ENCODE measurements around the gene FBXO10. TPM values are rescaled to one million over a fixed set of nuclear protein-coding genes. Genes with fewer than 3 reads are reported as not detected.
"Not testable (repeated sequence)": the region's sequence is repeated elsewhere in the genome, so short reads cannot be mapped to it uniquely, and the experiment has no call there.

Gene FBXO10
- total and polyA plus RNA-seq, 11 donors = 2.4 to 9.8 (median 6.7) TPM

DNA sequence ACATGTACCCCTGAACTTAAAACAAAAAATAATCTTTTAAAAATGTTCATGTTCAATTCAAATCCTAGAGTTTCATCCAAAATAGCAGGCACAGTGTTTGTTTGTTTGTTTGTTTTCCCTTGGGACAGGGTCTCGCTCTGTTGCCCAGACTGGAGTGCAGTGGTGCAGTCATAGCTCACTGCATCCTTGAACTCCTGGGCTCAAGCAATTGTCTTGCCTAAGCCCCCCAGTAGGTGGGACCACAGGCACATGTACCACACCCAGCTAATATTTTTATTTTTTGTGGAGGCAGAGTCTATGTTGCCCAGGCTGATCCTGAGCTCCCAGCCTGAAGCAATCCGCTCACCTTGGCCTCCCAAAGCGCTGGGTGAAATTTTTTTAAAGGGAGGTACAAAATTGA, 95.4 kb downstream of the FBXO10 start:
- no peak for ATAC-seq

DNA sequence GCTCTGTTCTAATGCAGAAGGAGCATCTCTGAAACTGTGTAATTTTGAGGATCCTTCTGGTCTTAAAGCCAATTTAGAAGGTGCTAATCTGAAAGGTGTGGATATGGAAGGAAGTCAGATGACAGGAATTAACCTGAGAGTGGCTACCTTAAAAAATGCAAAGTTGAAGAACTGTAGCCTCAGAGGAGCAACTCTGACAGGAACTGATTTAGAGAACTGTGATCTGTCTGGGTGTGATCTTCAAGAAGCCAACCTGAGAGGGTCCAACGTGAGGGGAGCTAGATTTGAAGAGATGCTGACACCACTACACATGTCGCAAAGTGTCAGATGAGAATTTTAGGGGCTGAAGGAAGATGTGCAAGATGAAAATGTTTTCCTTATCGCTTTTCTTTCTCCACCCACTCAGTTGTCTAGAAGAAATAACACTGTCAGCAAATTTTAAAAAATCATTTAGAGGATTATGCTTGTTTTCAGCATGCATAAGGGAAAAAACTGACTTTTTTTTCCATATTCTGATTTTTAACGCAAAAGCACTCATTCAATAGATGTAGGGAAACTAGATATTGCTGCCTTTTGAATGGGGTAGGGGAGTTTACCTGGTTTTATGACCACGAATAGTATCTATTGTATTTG, 98.1 kb downstream of the FBXO10 start:
- 61 to 69% (median 63%) methylated on average over 5 of the region's 5 CpGs for WGBS, 4 donors

More for the DNA sequence above, 95.4 kb downstream of the FBXO10 start:
- TF ChIP-seq POLR2A (IDR thresholded peaks at IDR 0.05) (no peak), CTCF (IDR thresholded peaks at IDR 0.05) (no peak)
- peaks cover 0 to 6% (median 5%) of the 10 kb centered on the region in 12 donors for H3K4me1 ChIP-seq
- no peaks in the 10 kb centered on the region for H3K9me3 ChIP-seq
- 80 to 86% (median 84%) methylated on average over 3 of the region's 3 CpGs for whole genome bisulfite sequencing, 4 donors
- H3K27me3 ChIP-seq = peaks cover 0 to 17% (median 0%) of the 10 kb centered on the region in 9 donors
- no peaks in the 10 kb centered on the region for H3K36me3 ChIP-seq
- H3K4me3 ChIP-seq = no peak overlapping the region
- DNase-seq = no peak
- intact Hi-C loops (cut with DNase I) = loop anchor here in 6 of 10 donors (10.0 kb wide), 4 partner anchors 94 to 954 kb away; partner anchors contain the start of genes FBXO10 (in 3 of the 6) and TRMT10B (in 1 of the 6)
- no peak overlapping the region for H3K27ac ChIP-seq

DNA sequence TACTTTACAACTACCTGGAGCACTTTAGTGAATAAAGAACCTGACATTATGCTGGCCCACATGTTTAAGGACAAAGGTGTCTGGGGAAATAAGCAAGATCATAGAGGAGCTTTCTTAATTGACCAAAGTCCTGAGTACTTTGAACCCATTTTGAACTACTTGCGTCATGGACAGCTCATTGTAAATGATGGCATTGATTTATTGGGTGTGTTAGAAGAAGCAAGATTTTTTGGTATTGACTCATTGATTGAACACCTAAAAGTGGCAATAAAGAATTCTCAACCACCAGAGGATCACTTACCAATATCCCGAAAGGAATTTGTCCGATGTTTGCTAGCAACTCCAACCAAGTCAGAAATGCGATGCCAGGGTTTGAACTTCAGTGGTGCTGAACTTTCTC, 98.7 kb downstream of the FBXO10 start:
- DNase-seq; H3K4me1 ChIP-seq; intact Hi-C loops (cut with DNase I); H3K4me3 ChIP-seq; H3K27ac ChIP-seq; ATAC-seq; H3K36me3 ChIP-seq: not testable (repeated sequence)
- Histone ChIP-seq H3K9me3 (peaks cover 0 to 19% (median 9%) of the 10 kb centered on the region in 12 donors), H3K27me3 (peaks cover 0 to 17% (median 0%) of the 10 kb centered on the region in 9 donors)
- WGBS, 4 donors = 88 to 95% (median 92%) methylated on average over 4 of the region's 4 CpGs

More for the DNA sequence above, 98.1 kb downstream of the FBXO10 start:
- intact Hi-C loops (cut with DNase I); H3K4me3 ChIP-seq; DNase-seq; ATAC-seq; H3K36me3 ChIP-seq; H3K4me1 ChIP-seq; H3K27ac ChIP-seq: not testable (repeated sequence)
- H3K27me3 ChIP-seq = peaks cover 0 to 17% (median 0%) of the 10 kb centered on the region in 9 donors
- H3K9me3 ChIP-seq = peaks cover 0 to 19% (median 9%) of the 10 kb centered on the region in 12 donors

DNA sequence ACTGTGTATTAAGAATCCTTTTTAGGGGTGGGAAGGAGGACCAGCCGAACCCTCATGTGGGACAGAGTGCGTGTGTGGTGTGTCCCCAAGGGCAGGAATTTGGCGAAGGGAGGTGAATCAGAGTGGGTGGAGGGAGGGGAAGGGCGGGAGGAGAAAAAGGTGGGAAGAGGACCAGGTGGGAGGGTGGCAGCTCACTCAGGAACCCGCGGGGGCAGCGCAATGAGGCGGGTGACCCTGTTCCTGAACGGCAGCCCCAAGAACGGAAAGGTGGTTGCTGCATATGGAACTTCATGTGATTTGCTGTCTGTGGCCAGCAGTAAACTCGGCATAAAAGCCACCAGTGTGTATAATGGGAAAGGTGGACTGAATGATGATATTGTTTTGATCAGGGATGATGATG, 99.2 kb downstream of the FBXO10 start:
- TF ChIP-seq POLR2A (IDR thresholded peaks at IDR 0.05) (no peak), CTCF (IDR thresholded peaks at IDR 0.05) (no peak)
- peaks cover 0 to 10% (median 1%) of the 10 kb centered on the region in 12 donors for H3K4me1 ChIP-seq
- WGBS, 4 donors = 73 to 78% (median 75%) methylated on average over 11 of the region's 11 CpGs
- no peaks in the 10 kb centered on the region for H3K36me3 ChIP-seq
- H3K27ac ChIP-seq = no peak overlapping the region
- ATAC-seq (no peak), DNase-seq (no peak)
- intact Hi-C loops (cut with DNase I) = no loop called here
- no peak overlapping the region for H3K4me3 ChIP-seq
- peaks cover 0 to 19% (median 9%) of the 10 kb centered on the region in 12 donors for H3K9me3 ChIP-seq
- peaks cover 0 to 17% (median 0%) of the 10 kb centered on the region in 9 donors for H3K27me3 ChIP-seq

DNA sequence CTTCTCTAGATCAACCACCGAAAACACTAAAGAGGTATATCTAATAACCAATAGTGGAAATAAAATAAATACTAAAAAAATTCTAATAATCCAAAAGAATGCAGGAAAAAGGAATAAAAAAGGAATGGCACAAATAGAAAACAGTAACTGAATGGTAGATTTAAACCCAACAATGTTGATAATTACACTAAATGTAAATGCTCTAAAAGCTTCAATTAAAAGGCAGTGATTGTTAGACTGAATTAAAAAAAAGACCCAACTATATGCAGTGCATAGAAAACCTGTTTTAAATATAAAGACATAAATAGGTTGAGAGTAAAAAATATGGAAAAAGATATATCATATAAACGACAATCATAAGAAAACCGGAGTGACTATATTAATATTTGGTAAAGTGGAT, 101.7 kb downstream of the FBXO10 start:
- WGBS, 4 donors = 73 to 96% (median 94%) methylated on average over 3 of the region's 3 CpGs
- intact Hi-C loops (cut with DNase I) = no loop called here
- DNase-seq (no peak), ATAC-seq (no peak)
- H3K4me1 ChIP-seq = peaks cover 0 to 12% (median 4%) of the 10 kb centered on the region in 12 donors
- no peak overlapping the region for H3K27ac ChIP-seq
- TF ChIP-seq POLR2A (IDR thresholded peaks at IDR 0.05) = no peak
- no peak for TF ChIP-seq CTCF (IDR thresholded peaks at IDR 0.05)
- H3K4me3 ChIP-seq = no peak overlapping the region
- H3K27me3 ChIP-seq = peaks cover 0 to 5% (median 0%) of the 10 kb centered on the region in 9 donors
- peaks cover 0 to 19% (median 9%) of the 10 kb centered on the region in 12 donors for H3K9me3 ChIP-seq
- no peaks in the 10 kb centered on the region for H3K36me3 ChIP-seq

- H3K4me1 ChIP-seq = peaks cover 0 to 12% (median 4%) of the 10 kb centered on the region in 12 donors
- ATAC-seq; H3K27ac ChIP-seq; H3K27me3 ChIP-seq; H3K36me3 ChIP-seq; H3K4me3 ChIP-seq; DNase-seq; intact Hi-C loops (cut with DNase I): not testable (repeated sequence)
- 60 to 81% (median 64%) methylated on average over 6 of the region's 6 CpGs for WGBS, 4 donors
- peaks cover 0 to 19% (median 9%) of the 10 kb centered on the region in 12 donors for H3K9me3 ChIP-seq
Observed at GRCh38 chr9:37473982-37474381, 102.2 kb downstream of the FBXO10 start.

Measured in heart left ventricle (tissue), 16 donors.